ENCODE results near the gene FMOD. TPM values are rescaled to one million over a fixed set of nuclear protein-coding genes. Genes with fewer than 3 reads are reported as not detected.
A peak's percentile ranks its signal among the peaks of the same experiment; 100 is the strongest.

FMOD gene
- total RNA-seq, 4 donors from 2014 or later, result 4.3 to 29.9 (median 9.9) TPM

DNA sequence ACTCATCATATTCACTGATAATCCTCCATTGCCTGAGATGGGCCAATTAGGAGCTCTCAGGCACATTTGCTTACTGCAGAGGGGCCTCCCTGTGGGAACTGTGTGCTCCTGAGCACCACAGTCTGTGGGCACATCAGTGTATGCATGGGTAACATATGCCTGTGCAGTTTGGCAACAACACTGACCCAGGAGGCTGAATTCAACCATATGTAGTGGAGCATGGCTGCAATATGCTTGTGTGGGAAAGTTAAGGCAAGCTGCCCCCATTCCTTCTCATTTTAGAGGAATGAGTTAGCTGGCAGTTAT is 11.8 kb upstream of the FMOD start:
- no peak for DNase-seq
- Histone ChIP-seq H3K9me3 (no peaks in the 10 kb centered on the region), H3K27ac (no peak overlapping the region), H3K4me1 (peaks cover 0 to 6% (median 0%) of the 10 kb centered on the region in 3 donors), H3K27me3 (peaks cover 0 to 37% (median 0%) of the 10 kb centered on the region in 4 donors), H3K4me3 (no peak overlapping the region), H3K36me3 (no peaks in the 10 kb centered on the region)
- TF ChIP-seq POLR2A (IDR thresholded peaks at IDR 0.05) (no peak), CTCF (IDR thresholded peaks at IDR 0.05) (no peak)
- intact Hi-C loops (cut with DNase I), result no loop called here

- 56 to 68% methylated on average over 3 to 6 of the region's 6 CpGs for WGBS, 2 donors
These were observed 11.2 kb upstream of the FMOD start for GRCh38 chr1:203361945-203362719.

GRCh38 chr1:203360547-203361185 is 9.7 kb upstream of the FMOD start:
- TF ChIP-seq POLR2A (IDR thresholded peaks at IDR 0.05) (no peak), CTCF (IDR thresholded peaks at IDR 0.05) (no peak)
- no peak for DNase-seq
- intact Hi-C loops (cut with DNase I), result no loop called here
- no peak overlapping the region for H3K27ac ChIP-seq
- no peaks in the 10 kb centered on the region for H3K36me3 ChIP-seq
- peaks cover 0 to 6% (median 0%) of the 10 kb centered on the region in 3 donors for H3K4me1 ChIP-seq
- WGBS, 2 donors, result 79 to 81% methylated on average over 9 to 10 of the region's 10 CpGs
- no peak overlapping the region for H3K4me3 ChIP-seq
- no peaks in the 10 kb centered on the region for H3K9me3 ChIP-seq
- H3K27me3 ChIP-seq, result peaks cover 0 to 37% (median 0%) of the 10 kb centered on the region in 4 donors

More at GRCh38 chr1:203361945-203362719, 11.2 kb upstream of the FMOD start:
- H3K9me3 ChIP-seq, result no peaks in the 10 kb centered on the region
- no peak for DNase-seq
- peaks cover 0 to 6% (median 0%) of the 10 kb centered on the region in 3 donors for H3K4me1 ChIP-seq
- no peak overlapping the region for H3K4me3 ChIP-seq
- intact Hi-C loops (cut with DNase I), result no loop called here
- H3K27me3 ChIP-seq, result peaks cover 0 to 37% (median 0%) of the 10 kb centered on the region in 4 donors
- H3K36me3 ChIP-seq, result no peaks in the 10 kb centered on the region
- no peak overlapping the region for H3K27ac ChIP-seq
- TF ChIP-seq POLR2A (IDR thresholded peaks at IDR 0.05), result no peak

GRCh38 chr1:203359010-203359571 is 8.2 kb upstream of the FMOD start:
- Histone ChIP-seq H3K27me3 (peaks cover 0 to 28% (median 0%) of the 10 kb centered on the region in 4 donors), H3K27ac (no peak overlapping the region), H3K4me3 (no peak overlapping the region), H3K9me3 (no peaks in the 10 kb centered on the region), H3K4me1 (peaks cover 0 to 10% (median 3%) of the 10 kb centered on the region in 3 donors), H3K36me3 (no peaks in the 10 kb centered on the region)
- TF ChIP-seq CTCF (IDR thresholded peaks at IDR 0.05), result no peak
- TF ChIP-seq POLR2A (IDR thresholded peaks at IDR 0.05), result no peak
- intact Hi-C loops (cut with DNase I), result no loop called here
- DNase-seq, result no peak

DNA sequence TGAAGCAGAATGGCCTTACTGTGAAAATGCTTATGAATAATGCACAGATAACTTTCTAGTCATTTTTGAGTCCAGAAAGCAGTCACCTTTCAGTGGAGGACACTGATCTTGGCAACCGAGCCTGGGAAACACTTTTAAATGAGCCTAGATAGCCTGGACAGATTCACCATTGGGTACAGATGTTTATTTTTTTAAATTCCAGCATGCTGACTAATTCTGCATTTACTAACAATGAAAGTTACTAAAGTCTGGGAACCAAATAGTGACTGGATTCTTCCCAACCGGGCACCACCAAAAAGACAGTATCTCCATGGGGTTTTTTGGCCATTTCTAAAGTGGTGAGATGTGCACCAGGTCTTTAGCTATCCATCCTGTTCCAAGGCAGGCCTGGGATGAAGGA is 3.3 kb upstream of the FMOD start:
- peaks cover 0 to 4% (median 0%) of the 10 kb centered on the region in 4 donors for H3K27me3 ChIP-seq
- H3K36me3 ChIP-seq, result no peaks in the 10 kb centered on the region
- TF ChIP-seq CTCF (IDR thresholded peaks at IDR 0.05), result no peak
- no peak for TF ChIP-seq POLR2A (IDR thresholded peaks at IDR 0.05)
- WGBS, 2 donors, result 47 to 68% methylated on average over 2 of the region's 2 CpGs
- H3K27ac ChIP-seq, result peak overlapping the region in 3 of 4 donors; percentile 8 to 56 (median 34)
- H3K9me3 ChIP-seq, result no peaks in the 10 kb centered on the region
- intact Hi-C loops (cut with DNase I), result no loop called here
- H3K4me1 ChIP-seq, result peaks cover 3 to 25% (median 7%) of the 10 kb centered on the region in 3 donors
- DNase-seq, result no peak
- no peak overlapping the region for H3K4me3 ChIP-seq
